ENCODE data around the gene CD47.

CD47 gene

DNA sequence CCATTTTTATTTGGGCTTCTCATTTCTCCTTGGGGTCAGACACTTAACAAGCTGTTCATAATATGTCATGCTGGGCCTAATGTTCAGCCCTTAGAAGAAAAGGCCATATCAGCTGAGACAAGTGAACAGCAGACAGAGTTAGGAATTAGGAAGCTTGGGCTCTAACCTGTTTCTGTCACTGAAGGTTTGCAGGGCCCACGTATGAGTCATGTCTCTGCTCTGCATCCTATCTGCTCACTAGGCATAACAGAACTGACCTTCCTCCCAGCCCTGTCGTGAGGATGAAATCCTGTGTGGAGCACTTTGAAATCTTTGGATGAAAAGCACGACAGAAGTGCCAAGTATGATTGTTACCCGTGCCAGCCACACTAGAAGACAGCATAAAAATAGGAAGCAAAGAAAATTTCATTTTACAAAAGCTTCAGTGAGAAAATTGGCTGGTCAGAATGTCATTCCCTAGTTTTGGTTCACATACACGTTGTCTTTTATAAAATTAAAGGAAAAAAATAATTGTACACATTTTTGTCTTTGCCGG is 26.5 kb upstream of the CD47 start:
- no peak for DNase-seq (ENCODE audit: low spot score)

DNA sequence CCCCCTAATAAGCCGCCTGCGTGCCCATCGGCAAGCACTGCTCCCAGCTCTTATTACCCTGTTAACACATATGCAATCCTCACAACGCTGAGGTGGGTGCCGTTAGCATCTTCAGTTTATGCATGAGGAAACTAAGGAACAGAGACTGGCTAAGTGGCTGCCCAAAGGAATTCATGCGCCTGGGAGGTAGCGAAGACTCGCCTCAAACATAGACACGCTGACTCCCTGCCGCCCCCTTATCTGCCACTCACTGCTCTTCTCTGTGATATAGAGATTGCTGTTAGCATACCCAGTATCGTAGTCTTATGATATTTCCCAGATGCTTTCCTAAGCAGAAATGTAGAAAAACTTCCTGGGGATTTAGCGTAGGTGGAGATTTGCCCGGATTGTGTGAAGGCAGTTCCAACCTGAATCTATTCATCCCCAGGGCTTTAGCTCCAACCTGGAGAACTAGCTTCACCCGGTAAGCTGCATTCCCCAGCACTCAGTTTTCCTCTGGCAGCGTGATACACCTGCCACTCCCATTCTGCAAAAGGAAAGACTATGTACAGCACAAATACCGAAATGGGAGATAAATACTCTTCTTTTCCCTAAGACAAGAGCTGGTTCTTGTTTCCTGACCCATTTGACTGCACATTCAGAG is 23.7 kb upstream of the CD47 start:
- no peak for DNase-seq (ENCODE audit: low spot score)

DNA sequence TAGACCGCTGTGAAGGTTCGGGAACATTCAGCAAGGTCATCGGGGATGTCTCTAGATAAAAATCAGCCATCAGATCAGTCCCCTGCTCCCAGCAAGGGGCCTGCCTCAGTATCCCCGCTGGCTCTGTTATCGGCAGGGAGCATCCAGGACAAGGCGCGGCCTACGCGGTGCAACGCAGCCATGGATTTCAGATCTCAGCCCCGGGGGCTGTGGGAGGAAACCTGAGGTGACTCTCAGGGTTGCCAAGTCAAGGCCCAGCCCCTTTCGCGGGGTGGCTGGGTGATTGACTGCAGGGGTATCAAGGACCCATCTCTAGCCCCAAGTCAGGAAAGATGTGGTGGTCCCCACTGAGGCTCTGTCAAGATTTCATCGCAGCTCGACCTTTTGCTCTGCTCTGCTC is 23.1 kb upstream of the CD47 start:
- no peak for DNase-seq (ENCODE audit: low spot score)

DNA sequence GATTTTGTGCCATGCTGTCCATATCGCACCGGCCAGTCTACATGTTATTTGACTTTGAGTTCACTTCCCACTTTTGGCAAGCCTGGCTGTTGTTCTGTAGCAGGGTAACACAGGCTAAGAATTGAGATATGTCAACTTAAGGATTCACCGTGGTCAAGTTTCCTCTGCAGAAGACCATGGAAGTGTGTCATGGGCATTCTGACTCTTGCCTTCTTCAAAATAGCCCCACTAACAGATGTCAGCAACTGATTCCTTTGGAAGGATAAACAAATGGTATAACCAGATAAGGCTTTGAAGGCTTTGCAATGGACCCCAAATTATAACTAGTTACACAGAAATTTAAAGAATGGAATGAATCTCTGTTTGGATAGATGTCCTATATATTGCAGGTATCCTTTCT is 20.1 kb upstream of the CD47 start:
- DNase-seq (ENCODE audit: low spot score), result no peak

GRCh38 chr3:108108416-108108815 is 17.6 kb upstream of the CD47 start:
- DNase-seq (ENCODE audit: low spot score), result no peak

DNA sequence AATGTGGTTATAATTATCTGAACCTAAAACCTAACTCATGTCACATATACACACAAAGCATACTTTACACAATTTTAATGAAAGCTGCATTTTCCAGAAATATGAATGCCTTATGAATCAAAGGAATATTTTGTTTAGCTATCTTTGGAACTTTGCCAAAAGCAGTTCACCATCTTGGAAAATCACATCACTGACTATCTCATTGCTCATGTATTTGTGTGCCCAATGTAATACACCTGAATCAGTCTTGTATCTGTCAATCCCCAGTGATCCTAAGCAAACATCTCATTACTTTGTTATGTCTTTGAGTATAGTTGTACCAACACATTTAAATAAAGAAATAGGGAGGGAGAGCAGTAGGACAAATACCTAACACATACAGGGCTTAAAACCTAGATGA is 15.6 kb upstream of the CD47 start:
- no peak for DNase-seq (ENCODE audit: low spot score)

GRCh38 chr3:108106031-108106430 is 15.2 kb upstream of the CD47 start:
- no peak for DNase-seq (ENCODE audit: low spot score)

DNA sequence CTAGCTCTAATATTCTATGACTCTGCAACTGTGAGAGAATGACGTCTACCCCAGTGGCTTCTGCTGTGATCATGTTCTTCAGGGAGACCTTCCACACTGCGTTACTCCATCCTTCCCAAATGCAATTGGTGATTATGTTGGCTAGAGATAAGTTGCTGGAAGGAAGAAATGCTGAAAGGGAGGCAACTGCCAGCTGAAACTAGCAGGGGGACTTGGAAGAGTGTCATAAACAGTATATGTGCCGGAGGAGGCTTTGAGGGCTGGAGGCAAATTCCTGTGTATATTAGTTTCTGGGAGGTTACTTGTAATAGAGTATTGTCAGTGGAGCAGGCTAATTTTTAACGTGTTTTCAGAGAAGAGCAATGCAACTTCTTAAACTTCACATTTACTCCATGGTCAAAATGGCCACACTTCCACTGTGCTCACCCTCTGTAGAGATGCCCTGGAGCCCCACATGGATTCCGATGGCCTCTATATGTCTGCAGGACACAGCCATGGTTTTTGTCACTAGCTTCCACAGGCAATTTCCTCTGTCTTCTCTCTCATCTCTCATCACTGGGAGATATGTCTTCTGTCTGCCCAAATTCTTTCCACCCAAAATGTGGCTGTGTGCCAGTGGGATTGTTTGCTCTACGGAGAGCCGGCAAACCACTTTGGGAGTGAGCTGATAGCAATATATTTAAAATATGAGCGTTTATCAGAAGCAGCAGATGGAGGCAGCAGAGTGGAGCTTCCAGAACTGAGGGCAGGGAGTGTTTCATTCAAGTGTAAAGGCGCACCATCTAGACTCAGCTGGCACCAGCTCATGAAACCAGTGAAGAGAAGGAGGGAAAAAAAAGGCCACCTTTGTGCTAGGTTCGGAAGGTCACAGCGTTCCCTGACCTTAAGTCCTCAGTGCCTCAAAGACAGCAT is 13.3 kb upstream of the CD47 start:
- DNase-seq (ENCODE audit: low spot score), result no peak

DNA sequence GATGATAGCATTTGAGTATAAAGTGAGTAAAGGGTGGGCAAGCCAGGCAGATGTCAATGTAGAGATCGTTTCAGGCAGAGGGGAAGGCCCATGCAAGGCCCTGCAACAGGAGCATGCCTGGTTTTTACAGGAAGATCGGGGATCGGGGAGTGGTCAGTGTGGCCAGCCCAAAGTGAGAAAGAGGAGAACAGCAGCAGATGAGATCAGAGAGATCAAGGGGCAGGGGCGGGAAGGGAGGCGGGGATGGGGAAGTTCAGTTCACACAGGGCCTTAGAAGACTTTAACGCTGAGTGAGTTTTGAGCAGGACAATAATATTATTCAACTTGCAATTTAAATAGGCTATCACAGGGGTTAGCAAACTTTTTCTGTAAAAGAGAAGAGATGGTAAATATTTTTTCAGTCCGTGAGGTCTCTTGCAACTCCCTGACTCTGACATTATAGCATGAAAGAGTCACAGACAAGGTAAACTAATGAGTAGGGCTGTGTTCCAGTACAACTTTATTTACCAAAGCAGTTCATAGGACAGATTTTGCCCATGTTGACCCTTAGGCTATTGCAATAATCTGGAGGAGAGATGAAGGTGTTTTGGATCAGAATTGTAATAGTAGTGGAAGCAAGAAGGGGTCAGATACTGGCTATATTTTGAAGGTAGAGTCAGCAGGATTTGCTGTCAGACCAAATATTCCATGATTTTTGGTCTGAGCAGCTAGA is 12.4 kb upstream of the CD47 start:
- DNase-seq (ENCODE audit: low spot score), result no peak

GRCh38 chr3:108102420-108103039 is 11.7 kb upstream of the CD47 start:
- DNase-seq (ENCODE audit: low spot score), result no peak

GRCh38 chr3:108100906-108101660 is 10.3 kb upstream of the CD47 start:
- no peak for DNase-seq (ENCODE audit: low spot score)

DNA sequence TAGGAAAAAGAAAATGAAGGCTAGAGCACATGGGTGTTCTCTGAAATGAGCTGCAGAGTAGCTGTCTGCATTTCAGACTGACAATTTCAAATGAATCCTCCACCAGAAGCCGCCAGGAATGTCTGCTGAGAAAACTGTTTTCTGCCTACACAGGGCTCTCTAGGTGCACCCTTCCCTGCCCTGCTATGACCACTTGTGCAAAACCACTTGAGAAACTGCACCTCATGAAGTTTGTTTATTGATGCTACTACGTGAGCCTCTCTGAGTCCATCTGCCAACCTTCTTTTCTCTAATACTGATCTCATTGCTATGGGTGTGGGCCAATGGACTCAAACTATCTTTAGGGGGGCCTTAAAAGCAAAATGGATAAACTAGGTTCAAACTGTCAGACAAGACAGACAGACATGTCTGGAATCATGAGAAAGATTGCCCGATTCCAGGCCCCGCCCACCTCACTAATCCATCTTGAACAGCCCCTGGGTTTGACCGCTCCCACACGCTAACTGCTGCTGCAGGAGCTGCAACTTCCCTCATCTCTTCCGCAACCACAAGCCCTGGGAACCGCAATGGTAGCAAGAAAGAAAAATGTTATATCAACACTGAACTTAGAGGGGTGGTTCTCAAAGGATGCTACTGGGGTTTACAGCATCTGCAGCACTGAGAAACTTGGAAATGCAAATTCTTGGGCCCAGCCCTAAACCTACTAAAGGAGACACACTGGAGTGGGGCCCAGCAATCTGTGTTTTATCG is 9.0 kb upstream of the CD47 start:
- DNase-seq (ENCODE audit: low spot score), result no peak

DNA sequence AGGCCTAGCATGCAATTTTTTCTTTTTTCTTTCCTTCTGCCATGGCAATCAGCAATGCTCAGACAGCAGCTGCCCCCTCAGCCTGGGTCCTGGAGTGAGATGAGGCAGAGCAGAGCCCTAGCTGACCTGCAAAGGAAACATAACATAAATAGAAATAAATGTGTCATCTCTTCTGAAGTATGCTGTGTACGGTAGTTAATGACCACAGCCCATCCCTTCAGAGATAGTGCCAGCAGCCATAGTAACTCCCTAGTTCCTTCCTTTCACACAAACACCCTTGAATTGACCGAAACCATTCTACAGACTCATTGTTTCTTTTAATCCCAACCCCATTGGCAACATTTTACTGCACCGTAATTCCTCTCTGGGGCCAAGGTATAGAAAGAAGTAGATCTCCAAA is 8.4 kb upstream of the CD47 start:
- no peak for DNase-seq (ENCODE audit: low spot score)

DNA sequence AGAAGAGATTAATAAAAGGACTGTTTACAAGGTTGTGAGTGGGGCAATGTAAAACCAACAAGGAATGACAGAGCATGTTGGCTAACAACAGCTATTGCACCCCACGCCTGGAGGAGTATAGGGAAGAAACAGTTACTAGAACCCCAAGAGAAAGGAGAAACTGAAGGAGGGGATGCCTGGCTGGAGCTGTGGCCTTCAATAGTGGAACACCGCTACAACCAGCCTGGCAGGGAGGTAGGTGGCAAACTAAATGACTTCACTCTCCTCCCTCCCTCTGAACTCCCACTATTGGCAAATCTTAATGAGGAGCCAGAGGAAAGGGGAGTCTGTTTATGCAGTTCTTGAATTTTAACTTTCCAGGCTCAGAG is 7.2 kb upstream of the CD47 start:
- DNase-seq (ENCODE audit: low spot score), result no peak

DNA sequence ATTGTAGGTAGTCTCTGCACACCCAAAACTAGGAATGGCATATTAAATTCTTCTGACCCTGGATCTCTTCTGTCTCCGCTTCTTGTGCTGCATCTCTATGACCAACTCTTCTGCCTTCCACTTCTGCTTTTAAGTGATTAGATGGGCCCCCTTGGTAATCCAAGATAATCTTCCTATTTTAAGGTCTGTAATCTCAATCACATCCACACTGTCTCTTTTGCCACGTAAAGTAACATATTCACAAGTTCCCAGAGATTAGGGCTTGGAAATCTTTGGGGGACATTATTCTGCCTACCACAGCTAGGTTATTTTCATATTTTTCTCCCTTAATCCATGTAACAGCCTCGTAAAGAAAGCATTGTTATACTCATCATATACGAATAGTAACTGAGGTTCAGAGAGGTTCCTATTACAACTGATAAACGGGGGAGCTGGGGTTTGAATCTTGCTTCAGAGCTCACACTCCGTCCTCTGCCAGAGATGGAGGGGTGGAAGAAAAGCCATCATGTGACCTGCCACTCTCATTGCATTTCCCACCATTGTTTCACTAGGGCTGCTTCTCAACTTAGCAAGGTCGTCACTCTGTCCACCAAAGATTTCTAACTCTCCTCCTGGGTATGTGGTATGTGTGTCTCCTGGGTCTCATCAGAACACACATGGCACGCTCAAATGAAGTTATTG is 6.6 kb upstream of the CD47 start:
- DNase-seq (ENCODE audit: low spot score), result no peak

GRCh38 chr3:108096532-108097321 is 5.9 kb upstream of the CD47 start:
- DNase-seq (ENCODE audit: low spot score), result no peak

GRCh38 chr3:108093616-108094015 is 2.8 kb upstream of the CD47 start:
- DNase-seq (ENCODE audit: low spot score), result no peak

DNA sequence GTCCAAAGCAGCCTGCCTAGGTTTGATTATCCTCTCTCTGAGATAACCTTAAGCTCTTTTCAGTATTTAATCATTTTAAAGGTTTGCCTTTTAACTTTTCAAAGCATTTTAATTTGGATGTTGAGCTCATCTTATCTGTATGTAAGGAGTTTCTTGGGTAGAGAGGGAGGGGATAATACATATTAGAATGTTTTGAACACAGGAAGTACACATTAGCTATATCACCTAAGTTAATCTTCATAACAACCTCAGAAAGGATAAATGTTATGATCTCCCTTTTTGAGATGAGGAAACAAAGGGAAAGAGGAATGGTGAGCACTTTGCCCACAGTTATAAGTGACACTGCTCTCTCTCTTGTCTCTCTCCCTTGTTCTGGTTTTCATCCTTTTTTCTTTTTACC is 2.2 kb upstream of the CD47 start:
- DNase-seq (ENCODE audit: low spot score), result no peak

DNA sequence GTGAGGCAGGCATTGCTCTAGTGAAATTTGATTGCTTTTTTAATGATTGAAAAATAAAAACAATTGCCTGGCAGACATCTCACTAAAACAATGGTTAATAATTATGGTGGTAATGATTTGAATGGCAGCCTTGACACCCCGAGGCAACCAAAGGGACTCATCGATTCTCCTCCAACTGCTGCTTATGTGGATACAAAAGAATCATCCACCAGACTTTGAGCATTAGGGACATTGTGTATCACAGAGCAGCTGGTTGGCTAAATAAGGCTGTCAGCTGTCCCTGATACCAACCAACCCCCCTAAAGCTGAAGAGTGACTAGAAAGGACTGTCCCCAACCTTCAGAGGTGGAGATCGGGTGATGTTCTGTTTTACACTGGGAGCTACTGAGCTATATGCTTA is 1.7 kb upstream of the CD47 start:
- DNase-seq (ENCODE audit: low spot score), result no peak
